Fibroblast of gingiva (primary cell): ENCODE results near the gene AIMP2.
"Not testable (repeated sequence)": the region's sequence is repeated elsewhere in the genome, so short reads cannot be mapped to it uniquely, and the experiment has no call there.

ENCODE experiments used
- DNase-seq: peaks from one replicate; pipeline ENCODE4 v3.0.0-alpha.2; 2011; ENCODE audit warnings: low read depth

The AIMP2 gene

GRCh38 chr7:6008668-6009611, at the start of gene AIMP2, which contains the start of gene PMS2:
Gene AIMP2 (plus strand): TSS chr7:6009272. CDS start chr7:6009364, 92 bp downstream.
Gene PMS2 (minus strand): TSS chr7:6009049. CDS start chr7:6009019, 30 bp downstream.
- DNase-seq: peak; percentile 98

GRCh38 chr7:5963205-5963604, 45.9 kb upstream of the AIMP2 start:
- not testable (repeated sequence) for DNase-seq

- DNase-seq: not testable (repeated sequence)
Measured at GRCh38 chr7:5963810-5964209, 45.3 kb upstream of the AIMP2 start.

GRCh38 chr7:5970347-5970911, 38.6 kb upstream of the AIMP2 start, which contains the start of gene RSPH10B:
Gene RSPH10B (minus strand): TSS chr7:5970689. CDS start chr7:5967116, 3,573 bp downstream.
- not testable (repeated sequence) for DNase-seq

- DNase-seq: not testable (repeated sequence)
Measured at GRCh38 chr7:5973580-5973979, 35.5 kb upstream of the AIMP2 start.

- not testable (repeated sequence) for DNase-seq
Measured at GRCh38 chr7:5979680-5980314, 29.3 kb upstream of the AIMP2 start.

GRCh38 chr7:5987061-5987460, 22.0 kb upstream of the AIMP2 start:
- not testable (repeated sequence) for DNase-seq

- peak; percentile 64 for DNase-seq
Measured at GRCh38 chr7:5997210-5997808, 11.8 kb upstream of the AIMP2 start.

- no peak for DNase-seq
Measured at GRCh38 chr7:6007386-6007785, 1.7 kb upstream of the AIMP2 start.

GRCh38 chr7:6007835-6008590, 1.1 kb upstream of the AIMP2 start:
- DNase-seq: not testable (repeated sequence)

- not testable (repeated sequence) for DNase-seq
Measured at GRCh38 chr7:6010370-6010769, 1.3 kb downstream of the AIMP2 start.

- DNase-seq: no peak
Measured at GRCh38 chr7:6011541-6011940, 2.5 kb downstream of the AIMP2 start.

GRCh38 chr7:6012355-6013104, 3.5 kb downstream of the AIMP2 start:
- DNase-seq: peak; percentile 17

- DNase-seq: peak; percentile 100
Measured at GRCh38 chr7:6015917-6016652, 7.0 kb downstream of the AIMP2 start.

GRCh38 chr7:6016653-6016966, 7.5 kb downstream of the AIMP2 start:
- DNase-seq: no peak

- no peak for DNase-seq
Measured at GRCh38 chr7:6020371-6021286, 11.6 kb downstream of the AIMP2 start.

- DNase-seq: no peak
Measured at GRCh38 chr7:6022707-6023106, 13.6 kb downstream of the AIMP2 start.

- DNase-seq: no peak
Measured at GRCh38 chr7:6023974-6024435, 14.9 kb downstream of the AIMP2 start.
